ENCODE measurements around the gene ACSL6.

DNA sequence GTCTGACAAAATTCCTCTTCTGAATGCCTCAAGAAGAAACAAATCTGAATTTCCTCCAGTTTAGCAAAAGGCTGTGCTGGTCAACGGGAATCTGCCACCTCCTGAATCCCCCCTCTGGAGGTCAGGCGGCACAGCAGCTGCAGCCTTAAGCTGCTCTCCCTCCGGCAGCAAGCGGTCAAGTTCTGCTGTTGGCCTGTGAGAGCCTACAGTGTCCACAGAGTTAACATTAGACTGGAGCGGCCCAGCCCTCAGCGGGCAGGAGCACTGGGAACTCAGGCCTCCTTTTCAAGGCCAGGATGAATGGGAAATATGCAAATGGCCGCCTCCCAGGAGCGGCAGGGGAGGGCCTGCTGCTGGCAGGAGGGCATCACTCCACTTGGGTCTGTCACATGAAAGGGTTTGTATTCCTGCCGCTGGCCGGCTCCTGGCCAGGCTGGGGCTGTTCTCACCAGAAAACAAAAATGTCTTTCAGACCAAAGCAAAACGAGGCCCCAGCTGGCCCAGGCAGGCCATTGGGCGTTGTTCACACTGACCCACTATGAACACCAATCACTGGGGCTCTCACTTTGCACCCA, 8.2 kb downstream of the ACSL6 start:
- no peak for TF ChIP-seq CTCF (IDR thresholded peaks at IDR 0.05 in 8 of 11, conservative IDR thresholded peaks at IDR 0.05 in 3 of 11)
- TF ChIP-seq POLR2A (IDR thresholded peaks at IDR 0.05): no peak
- TF ChIP-seq POLR2AphosphoS5 (IDR thresholded peaks at IDR 0.05): no peak

Data from spleen (tissue), 7 donors.